Fibroblast of the aortic adventitia (primary cell): ENCODE measurements around the gene DMD. TPM values are rescaled to one million over a fixed set of nuclear protein-coding genes. Genes with fewer than 3 reads are reported as not detected.

ENCODE experiments used
- DNase-seq: peaks from one replicate; pipeline ENCODE4 v3.0.0-alpha.2; 2010; ENCODE audit warnings: low read depth
- H3K4me3 ChIP-seq: 2 replicates; pipeline ENCODE4 v1.5.1; 2011; ENCODE audit warnings: low read depth, mild to moderate bottlenecking, control low read depth, low read length, moderate library complexity
- CTCF ChIP-seq: IDR thresholded peaks from 2 replicates; pipeline ENCODE4 v1.5.1; 2011; ENCODE audit warnings: mild to moderate bottlenecking, low read length, control low read depth, inconsistent platforms; ENCODE audit not compliant: insufficient read depth
- total RNA-seq: library from RNA; depleted of rRNA; stranded (reverse); fragments of >200 nt; gene quantifications from 2 replicates; pipeline ENCODE4 v1.2.3, GENCODE V29; 2012; ENCODE audit warnings: low replicate concordance

DMD gene
- total RNA-seq, 1 donor = 10.3 TPM

GRCh38 chrX:32687379-32687778 is 524.0 kb downstream of the DMD start:
- TF ChIP-seq CTCF = no peak
- DNase-seq = no peak
- no peak overlapping the region for H3K4me3 ChIP-seq

GRCh38 chrX:32678487-32678886 is 532.9 kb downstream of the DMD start:
- no peak overlapping the region for H3K4me3 ChIP-seq
- no peak for DNase-seq
- TF ChIP-seq CTCF = no peak

GRCh38 chrX:32673193-32673592 is 538.2 kb downstream of the DMD start:
- DNase-seq = no peak
- H3K4me3 ChIP-seq = no peak overlapping the region
- no peak for TF ChIP-seq CTCF

GRCh38 chrX:32662516-32662915 is 548.8 kb downstream of the DMD start:
- no peak for TF ChIP-seq CTCF

GRCh38 chrX:32644476-32645245 is 566.7 kb downstream of the DMD start:
- TF ChIP-seq CTCF = no peak
- no peak overlapping the region for H3K4me3 ChIP-seq
- no peak for DNase-seq

More at GRCh38 chrX:32662516-32662915, 548.8 kb downstream of the DMD start:
- no peak for DNase-seq
- no peak overlapping the region for H3K4me3 ChIP-seq

- no peak for DNase-seq
- TF ChIP-seq CTCF = no peak
Observed at GRCh38 chrX:32642283-32642682, 569.1 kb downstream of the DMD start.

GRCh38 chrX:32618154-32618553 is 593.2 kb downstream of the DMD start:
- no peak for TF ChIP-seq CTCF
- no peak overlapping the region for H3K4me3 ChIP-seq
- DNase-seq = no peak

More at GRCh38 chrX:32642283-32642682, 569.1 kb downstream of the DMD start:
- no peak overlapping the region for H3K4me3 ChIP-seq
